ENCODE results near the gene DHX34. TPM values are rescaled to one million over a fixed set of nuclear protein-coding genes. Genes with fewer than 3 reads are reported as not detected.

DHX34 gene
- total RNA-seq, 2 donors from 2014 or later: 20.4 to 21.3 TPM

DNA sequence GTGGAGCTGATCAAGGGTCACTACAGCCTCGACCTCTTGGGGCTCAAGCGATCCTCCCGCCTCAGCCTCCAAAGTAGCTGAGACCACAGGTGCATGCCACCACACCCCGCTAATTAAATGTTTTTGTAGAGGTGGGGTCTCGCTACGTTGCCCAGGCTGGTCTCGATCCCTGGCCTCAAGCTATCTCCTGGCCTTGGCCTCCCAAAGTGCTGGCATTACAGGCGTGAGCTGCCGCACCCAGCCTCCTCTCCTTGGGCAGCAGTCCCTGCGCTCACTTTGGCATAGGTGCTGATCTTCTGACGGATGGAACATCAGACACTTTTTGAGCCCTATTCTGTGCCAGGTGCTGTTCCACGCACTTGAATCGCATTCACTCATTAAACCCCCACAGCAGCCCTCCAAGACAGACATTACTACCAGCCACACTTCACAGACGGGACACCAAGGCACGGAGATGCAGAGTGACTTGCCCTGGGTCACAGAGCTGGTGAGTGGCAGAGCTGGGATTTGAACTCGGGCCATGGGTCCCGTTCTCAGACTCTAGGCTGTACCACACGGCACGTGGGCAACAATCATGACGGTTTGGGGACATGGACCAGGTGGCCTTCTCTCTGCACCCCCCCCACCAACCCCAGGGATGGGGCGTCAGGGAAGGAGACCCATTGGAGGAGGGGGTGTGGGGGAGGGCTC, 67.0 kb downstream of the DHX34 start:
- ATAC-seq (ENCODE audit: insufficient number of reproducible peaks, low FRiP score, low read depth): no peak
- TF ChIP-seq, protein P1, sequence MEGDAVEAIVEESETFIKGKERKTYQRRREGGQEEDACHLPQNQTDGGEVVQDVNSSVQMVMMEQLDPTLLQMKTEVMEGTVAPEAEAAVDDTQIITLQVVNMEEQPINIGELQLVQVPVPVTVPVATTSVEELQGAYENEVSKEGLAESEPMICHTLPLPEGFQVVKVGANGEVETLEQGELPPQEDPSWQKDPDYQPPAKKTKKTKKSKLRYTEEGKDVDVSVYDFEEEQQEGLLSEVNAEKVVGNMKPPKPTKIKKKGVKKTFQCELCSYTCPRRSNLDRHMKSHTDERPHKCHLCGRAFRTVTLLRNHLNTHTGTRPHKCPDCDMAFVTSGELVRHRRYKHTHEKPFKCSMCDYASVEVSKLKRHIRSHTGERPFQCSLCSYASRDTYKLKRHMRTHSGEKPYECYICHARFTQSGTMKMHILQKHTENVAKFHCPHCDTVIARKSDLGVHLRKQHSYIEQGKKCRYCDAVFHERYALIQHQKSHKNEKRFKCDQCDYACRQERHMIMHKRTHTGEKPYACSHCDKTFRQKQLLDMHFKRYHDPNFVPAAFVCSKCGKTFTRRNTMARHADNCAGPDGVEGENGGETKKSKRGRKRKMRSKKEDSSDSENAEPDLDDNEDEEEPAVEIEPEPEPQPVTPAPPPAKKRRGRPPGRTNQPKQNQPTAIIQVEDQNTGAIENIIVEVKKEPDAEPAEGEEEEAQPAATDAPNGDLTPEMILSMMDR (IDR thresholded peaks at IDR 0.05): no peak
- no peak for DNase-seq (ENCODE audit: low spot score)
- no peak overlapping the region for H3K27ac ChIP-seq
- no peaks in the 10 kb centered on the region for H3K4me1 ChIP-seq (ENCODE audit: control insufficient read depth in 1 of 2, low read depth in 2 of 2)
- H3K36me3 ChIP-seq: no peaks in the 10 kb centered on the region
- H3K4me3 ChIP-seq: no peak overlapping the region
- H3K27me3 ChIP-seq (replicated peaks; ENCODE audit: insufficient read depth): peaks cover 14% of the 10 kb centered on the region
- H3K9me3 ChIP-seq: no peaks in the 10 kb centered on the region

DNA sequence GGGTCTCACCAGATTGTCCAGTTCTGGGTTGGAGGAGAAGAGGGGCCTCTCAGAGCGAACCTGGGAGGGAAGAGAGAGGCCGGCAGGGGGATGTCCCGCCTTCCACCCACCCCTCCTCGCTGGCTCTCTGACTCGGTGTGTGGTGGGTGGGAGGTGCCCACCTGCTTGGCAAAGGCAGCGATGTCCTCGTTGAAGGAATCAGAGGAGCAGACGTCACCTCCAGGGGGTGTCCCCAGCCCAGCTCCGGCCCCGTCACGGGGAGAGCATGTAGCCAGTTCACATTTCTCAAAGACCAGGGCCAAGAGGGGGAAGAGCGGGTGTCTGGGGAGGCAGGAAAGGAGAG, 67.5 kb downstream of the DHX34 start:
- TF ChIP-seq, protein P1 (IDR thresholded peaks at IDR 0.05): no peak
- Histone ChIP-seq H3K27ac (no peak overlapping the region), H3K36me3 (no peaks in the 10 kb centered on the region), H3K4me3 (no peak overlapping the region), H3K4me1 (ENCODE audit: control insufficient read depth in 1 of 2, low read depth in 2 of 2) (no peaks in the 10 kb centered on the region), H3K9me3 (no peaks in the 10 kb centered on the region), H3K27me3 (replicated peaks; ENCODE audit: insufficient read depth) (peaks cover 19% of the 10 kb centered on the region)
- ATAC-seq (ENCODE audit: insufficient number of reproducible peaks, low FRiP score, low read depth) (no peak), DNase-seq (ENCODE audit: low spot score) (no peak)

DNA sequence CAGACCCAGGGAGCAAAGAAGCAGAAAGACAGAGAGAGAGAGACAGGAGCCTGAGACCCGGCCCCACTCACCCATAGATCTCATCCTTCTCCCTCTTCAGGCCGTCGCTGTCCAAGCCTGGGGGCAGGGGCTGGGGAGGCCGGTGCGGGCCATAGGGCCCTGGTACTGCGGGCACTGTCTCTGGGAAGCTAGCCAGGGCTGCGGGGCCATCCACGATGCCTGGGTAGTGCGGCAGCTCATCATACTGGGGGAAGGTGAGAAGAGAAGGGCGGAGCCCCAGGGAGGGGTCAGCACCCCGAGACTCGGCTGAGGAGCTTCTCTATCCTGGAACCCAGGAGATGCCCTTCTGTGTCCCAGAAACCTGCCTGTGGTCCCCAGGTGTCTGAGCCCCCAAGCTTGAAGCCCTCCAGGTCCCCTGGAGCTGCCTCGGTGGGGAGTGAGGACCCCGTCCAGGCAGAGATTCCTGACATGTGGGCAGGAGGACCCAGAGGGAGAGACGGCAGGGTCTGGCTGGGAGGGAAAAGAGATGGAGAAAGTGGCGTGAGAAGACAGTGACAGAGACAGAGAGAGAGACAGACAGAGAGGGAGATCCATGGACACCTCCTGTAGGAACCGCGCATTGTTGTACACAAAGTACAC, 68.1 kb downstream of the DHX34 start:
- Histone ChIP-seq H3K4me3 (no peak overlapping the region), H3K9me3 (no peaks in the 10 kb centered on the region), H3K27ac (no peak overlapping the region), H3K27me3 (replicated peaks; ENCODE audit: insufficient read depth) (peaks cover 26% of the 10 kb centered on the region), H3K36me3 (no peaks in the 10 kb centered on the region), H3K4me1 (ENCODE audit: control insufficient read depth in 1 of 2, low read depth in 2 of 2) (no peaks in the 10 kb centered on the region)
- no peak for DNase-seq (ENCODE audit: low spot score)
- TF ChIP-seq, protein P1 (IDR thresholded peaks at IDR 0.05): no peak
- no peak for ATAC-seq (ENCODE audit: insufficient number of reproducible peaks, low FRiP score, low read depth)

- DNase-seq (ENCODE audit: low spot score) (no peak), ATAC-seq (ENCODE audit: insufficient number of reproducible peaks, low FRiP score, low read depth) (no peak)
- Histone ChIP-seq H3K4me3 (peak overlapping the region; percentile 37), H3K4me1 (ENCODE audit: control insufficient read depth in 1 of 2, low read depth in 2 of 2) (no peaks in the 10 kb centered on the region), H3K27ac (peak overlapping the region in 1 of 2 donors; percentile 38), H3K36me3 (no peaks in the 10 kb centered on the region), H3K9me3 (no peaks in the 10 kb centered on the region), H3K27me3 (replicated peaks; ENCODE audit: insufficient read depth) (peaks cover 33% of the 10 kb centered on the region)
- TF ChIP-seq, protein P1 (IDR thresholded peaks at IDR 0.05): no peak
These were observed 68.9 kb downstream of the DHX34 start for GRCh38 chr19:47417746-47418691.

DNA sequence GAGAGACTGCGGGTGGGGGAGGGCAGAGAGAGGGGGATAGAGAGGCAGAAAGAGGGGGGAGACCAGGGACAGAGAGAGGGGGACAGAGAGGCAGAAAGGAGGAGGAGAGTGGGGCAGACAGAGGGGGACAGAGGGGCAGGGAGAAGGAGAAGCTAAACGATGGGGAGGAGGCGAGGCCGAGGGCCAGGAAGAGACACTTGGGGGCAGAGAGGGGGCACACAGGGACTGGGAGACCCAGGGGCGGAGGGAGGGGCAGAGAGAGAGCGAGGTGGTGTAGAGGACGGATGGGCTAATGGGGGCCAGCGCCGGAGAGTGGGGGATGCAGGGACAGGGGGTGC, 69.5 kb downstream of the DHX34 start:
- ATAC-seq (ENCODE audit: insufficient number of reproducible peaks, low FRiP score, low read depth): no peak
- H3K4me1 ChIP-seq (ENCODE audit: control insufficient read depth in 1 of 2, low read depth in 2 of 2): no peaks in the 10 kb centered on the region
- no peaks in the 10 kb centered on the region for H3K9me3 ChIP-seq
- no peak for DNase-seq (ENCODE audit: low spot score)
- no peak overlapping the region for H3K27ac ChIP-seq
- H3K27me3 ChIP-seq (replicated peaks; ENCODE audit: insufficient read depth): peaks cover 35% of the 10 kb centered on the region
- no peaks in the 10 kb centered on the region for H3K36me3 ChIP-seq
- TF ChIP-seq, protein P1 (IDR thresholded peaks at IDR 0.05): no peak
- H3K4me3 ChIP-seq: peak overlapping the region; percentile 55
